A549 (cell line): ENCODE data around the gene TCERG1L.

ENCODE experiments used
- BCL3 ChIP-seq: fragments of >200 bp; sonication (Bioruptor Twin); formaldehyde crosslinking; IDR thresholded peaks from 3 replicates; pipeline ENCODE4 v1.6.1; 2016
- BHLHE40 ChIP-seq: IDR thresholded peaks from 2 replicates; pipeline ENCODE4 v1.6.1; 2012; ENCODE audit warnings: low read depth, low read length, inconsistent platforms
- CHD2 ChIP-seq: fragments of 150-350 bp; IDR thresholded peaks from 2 replicates; pipeline ENCODE4 v1.6.1; 2014; ENCODE audit warnings: low read length; ENCODE audit not compliant: partially characterized antibody
- JUNB ChIP-seq: fragments of >200 bp; sonication (Bioruptor Twin); formaldehyde crosslinking; IDR thresholded peaks from 2 replicates; pipeline ENCODE4 v1.6.1; 2016
- MAFK ChIP-seq: fragments of 450-650 bp; IDR thresholded peaks from 2 replicates; pipeline ENCODE4 v1.6.1; 2014; ENCODE audit not compliant: partially characterized antibody
- POLR2A ChIP-seq: IDR thresholded peaks from 2 replicates; pipeline ENCODE4 v1.6.1; 2012; ENCODE audit warnings: mild to moderate bottlenecking, low read length
- RFX5 ChIP-seq: fragments of 450-650 bp; IDR thresholded peaks from 2 replicates; pipeline ENCODE4 v1.7.1; 2014; ENCODE audit warnings: antibody characterized with exemption, mild to moderate bottlenecking, moderate library complexity
- RNF2 ChIP-seq: fragments of 200-600 bp; sonication (generic); IDR thresholded peaks from 2 replicates; pipeline ENCODE4 v1.6.1; 2016; ENCODE audit warnings: low read depth, mild to moderate bottlenecking, antibody characterized with exemption, moderate library complexity, borderline replicate concordance
- ZFP36 ChIP-seq: fragments of 450-650 bp; IDR thresholded peaks from 2 replicates; pipeline ENCODE4 v1.6.1; 2014; ENCODE audit warnings: borderline replicate concordance; ENCODE audit not compliant: partially characterized antibody
- TF ChIP-seq, protein P1 (sequence below): fragments of >200 bp; sonication (Bioruptor Twin); formaldehyde crosslinking; IDR thresholded peaks from 3 replicates; pipeline ENCODE4 v1.5.1; 2016
- TF ChIP-seq, protein P2 (sequence below): fragments of 450-650 bp; IDR thresholded peaks from 2 replicates; pipeline ENCODE4 v1.6.1; 2014; ENCODE audit warnings: antibody characterized with exemption

DNA sequence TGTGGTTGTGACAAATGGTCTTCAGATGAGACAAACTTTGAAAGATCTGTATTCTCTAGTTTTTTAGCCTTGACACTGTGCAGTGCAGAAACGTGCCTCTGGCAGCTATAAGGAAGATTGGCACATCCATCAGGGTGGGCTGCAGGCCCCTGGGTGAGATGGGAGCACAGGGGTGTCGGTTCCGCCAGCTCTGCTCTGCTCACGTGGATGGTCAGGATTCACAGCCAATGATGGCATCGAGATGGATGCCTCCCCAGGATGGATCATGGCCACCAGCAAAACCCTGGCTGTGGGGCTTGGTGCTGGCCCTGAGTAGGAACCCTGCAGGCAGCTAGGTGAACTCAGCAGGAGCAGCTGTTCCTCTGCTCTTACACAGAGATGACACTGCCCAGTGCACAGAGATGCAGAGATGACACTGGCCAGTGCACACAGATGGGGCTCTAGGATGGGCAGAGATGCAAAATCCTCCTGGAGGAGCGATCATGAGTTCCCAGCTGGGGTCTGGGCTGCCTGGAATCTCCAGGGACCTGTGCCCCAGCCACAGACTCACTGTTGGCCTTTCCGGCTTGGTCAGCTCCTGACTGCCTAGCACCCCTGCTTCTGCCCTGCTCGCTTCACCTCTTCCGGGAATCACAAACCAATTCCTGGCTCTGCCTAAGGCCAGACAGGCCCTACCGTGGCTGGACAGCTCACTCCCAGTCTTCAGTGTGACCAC is 185.9 kb downstream of the TCERG1L start:
- no peak for TF ChIP-seq ZFP36
- TF ChIP-seq, protein P1, sequence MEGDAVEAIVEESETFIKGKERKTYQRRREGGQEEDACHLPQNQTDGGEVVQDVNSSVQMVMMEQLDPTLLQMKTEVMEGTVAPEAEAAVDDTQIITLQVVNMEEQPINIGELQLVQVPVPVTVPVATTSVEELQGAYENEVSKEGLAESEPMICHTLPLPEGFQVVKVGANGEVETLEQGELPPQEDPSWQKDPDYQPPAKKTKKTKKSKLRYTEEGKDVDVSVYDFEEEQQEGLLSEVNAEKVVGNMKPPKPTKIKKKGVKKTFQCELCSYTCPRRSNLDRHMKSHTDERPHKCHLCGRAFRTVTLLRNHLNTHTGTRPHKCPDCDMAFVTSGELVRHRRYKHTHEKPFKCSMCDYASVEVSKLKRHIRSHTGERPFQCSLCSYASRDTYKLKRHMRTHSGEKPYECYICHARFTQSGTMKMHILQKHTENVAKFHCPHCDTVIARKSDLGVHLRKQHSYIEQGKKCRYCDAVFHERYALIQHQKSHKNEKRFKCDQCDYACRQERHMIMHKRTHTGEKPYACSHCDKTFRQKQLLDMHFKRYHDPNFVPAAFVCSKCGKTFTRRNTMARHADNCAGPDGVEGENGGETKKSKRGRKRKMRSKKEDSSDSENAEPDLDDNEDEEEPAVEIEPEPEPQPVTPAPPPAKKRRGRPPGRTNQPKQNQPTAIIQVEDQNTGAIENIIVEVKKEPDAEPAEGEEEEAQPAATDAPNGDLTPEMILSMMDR = no peak
- no peak for TF ChIP-seq POLR2A
- TF ChIP-seq RFX5 = no peak
- no peak for TF ChIP-seq BHLHE40
- no peak for TF ChIP-seq RNF2
- TF ChIP-seq, protein P2, sequence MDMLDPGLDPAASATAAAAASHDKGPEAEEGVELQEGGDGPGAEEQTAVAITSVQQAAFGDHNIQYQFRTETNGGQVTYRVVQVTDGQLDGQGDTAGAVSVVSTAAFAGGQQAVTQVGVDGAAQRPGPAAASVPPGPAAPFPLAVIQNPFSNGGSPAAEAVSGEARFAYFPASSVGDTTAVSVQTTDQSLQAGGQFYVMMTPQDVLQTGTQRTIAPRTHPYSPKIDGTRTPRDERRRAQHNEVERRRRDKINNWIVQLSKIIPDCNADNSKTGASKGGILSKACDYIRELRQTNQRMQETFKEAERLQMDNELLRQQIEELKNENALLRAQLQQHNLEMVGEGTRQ = no peak
- TF ChIP-seq JUNB = no peak
- no peak for TF ChIP-seq CHD2
- TF ChIP-seq MAFK = no peak
- TF ChIP-seq BCL3 = no peak
